GM18519 (cell line): ENCODE data around the gene ZNF534.
A peak's percentile ranks its signal among the peaks of the same experiment; 100 is the strongest.
"Not testable (repeated sequence)": the region's sequence is repeated elsewhere in the genome, so short reads cannot be mapped to it uniquely, and the experiment has no call there.

Experiments
- ATAC-seq: cut with Tn5 transposase; IDR thresholded peaks from one replicate; pipeline ENCODE4 v1.9.1; 2021; ENCODE audit warnings: mild to moderate bottlenecking, moderate library complexity; ENCODE audit not compliant: unreplicated experiment, low FRiP score

ZNF534 gene

DNA sequence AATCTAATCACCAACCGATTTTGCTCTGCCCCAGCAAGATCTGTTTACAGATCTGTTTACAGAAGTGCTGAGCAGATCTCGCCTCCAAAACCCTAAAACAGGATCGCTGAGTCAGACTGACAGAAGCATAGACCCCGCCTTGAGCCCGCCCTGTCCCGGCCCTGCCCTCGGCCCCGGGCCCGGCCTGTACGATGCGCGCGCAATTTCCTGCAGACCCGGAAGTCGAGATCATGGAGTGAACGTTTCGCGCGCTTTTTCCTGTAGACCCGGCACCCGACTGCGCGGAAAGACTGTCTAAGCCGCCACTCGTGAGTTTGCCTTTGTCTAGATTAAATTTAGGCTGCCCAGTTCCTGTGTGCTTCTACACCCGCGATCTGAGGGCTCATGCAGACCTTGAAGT is at the start of gene ZNF534:
Gene ZNF534 (plus strand): TSS at position 212 of the 400 bp plus-strand sequence. CDS start 2,327 bp downstream, outside the sequence.
- ATAC-seq = no peak

DNA sequence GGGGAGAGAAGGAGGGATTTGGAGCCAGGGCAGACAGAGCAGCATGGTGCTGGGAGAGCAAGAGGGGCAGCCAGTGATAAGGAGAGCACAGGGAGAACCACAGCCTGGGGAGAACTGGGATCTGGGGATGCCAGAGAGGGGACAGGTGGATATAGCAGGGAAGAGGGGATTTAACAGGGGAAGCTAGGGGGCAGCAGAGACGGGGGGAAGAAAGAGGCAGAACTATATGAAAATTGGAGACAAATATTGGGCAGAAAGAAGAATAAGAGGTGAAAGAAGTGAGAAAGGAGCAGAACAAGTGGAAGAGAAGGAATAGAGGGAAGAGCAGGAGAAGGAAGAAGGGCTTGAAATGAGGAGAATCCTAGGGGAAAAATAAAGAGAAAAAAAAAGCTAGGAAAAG is 37.8 kb upstream of the ZNF534 start:
- no peak for ATAC-seq

DNA sequence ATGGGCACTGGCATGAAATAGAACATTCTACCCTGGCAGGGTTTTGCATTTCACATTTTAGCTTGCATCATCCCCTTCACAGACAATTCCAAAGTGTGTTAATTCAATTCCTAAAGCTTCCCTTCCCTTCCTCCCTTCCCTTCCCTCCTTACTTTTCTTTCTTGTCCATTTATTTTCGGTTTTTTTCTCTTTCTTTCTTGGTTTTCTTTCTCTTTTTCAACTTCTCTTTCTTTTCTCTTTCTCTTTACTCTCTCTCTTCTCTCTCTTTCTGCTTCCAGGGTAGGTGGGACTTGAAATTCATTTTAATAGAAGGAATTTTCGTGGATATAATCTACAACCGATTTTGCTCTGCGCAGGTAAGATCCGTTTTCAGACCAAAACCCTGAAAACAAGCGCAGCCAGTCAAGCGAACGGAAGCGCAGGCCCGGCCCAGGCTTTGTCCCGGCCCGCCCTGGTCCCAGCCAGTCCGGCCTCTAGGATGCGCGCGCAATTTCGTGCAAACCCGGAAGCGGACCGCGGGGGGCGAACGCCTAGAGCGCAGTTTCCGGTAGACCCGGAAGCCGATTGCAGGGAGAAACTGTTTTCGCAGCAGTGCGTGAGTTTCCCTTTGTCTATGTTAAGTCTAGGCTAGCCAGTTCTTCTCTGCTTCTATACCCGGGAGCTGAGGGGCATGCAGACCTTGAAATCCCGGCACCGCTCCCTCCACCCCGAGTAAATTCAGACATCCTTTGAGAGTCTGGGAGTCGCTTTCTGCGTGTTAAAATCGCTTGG is 31.5 kb upstream of the ZNF534 start, which contains the start of gene ZNF528:
Gene ZNF528 (plus strand): TSS at position 540 of the 771 bp plus-strand sequence. CDS start 4,165 bp downstream, outside the sequence.
- peak; percentile 58 for ATAC-seq

DNA sequence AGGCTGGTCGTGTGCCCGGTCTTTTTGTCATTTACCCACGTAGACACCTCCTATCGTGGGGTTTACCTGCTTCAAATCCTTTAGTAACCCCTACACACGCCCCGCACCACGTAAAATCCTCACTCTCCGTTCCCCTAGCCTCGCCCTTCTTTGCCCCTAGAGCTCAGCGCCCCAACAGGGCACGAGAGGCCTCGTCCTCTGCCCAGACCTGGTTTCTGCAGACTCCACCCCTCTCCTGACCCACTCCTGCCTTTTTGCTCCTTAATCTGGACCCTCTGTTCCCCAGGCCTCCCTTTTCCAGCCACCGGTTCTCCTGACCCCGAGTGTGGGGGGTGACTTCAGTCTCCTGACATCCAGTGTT is 30.9 kb upstream of the ZNF534 start:
- ATAC-seq = no peak

DNA sequence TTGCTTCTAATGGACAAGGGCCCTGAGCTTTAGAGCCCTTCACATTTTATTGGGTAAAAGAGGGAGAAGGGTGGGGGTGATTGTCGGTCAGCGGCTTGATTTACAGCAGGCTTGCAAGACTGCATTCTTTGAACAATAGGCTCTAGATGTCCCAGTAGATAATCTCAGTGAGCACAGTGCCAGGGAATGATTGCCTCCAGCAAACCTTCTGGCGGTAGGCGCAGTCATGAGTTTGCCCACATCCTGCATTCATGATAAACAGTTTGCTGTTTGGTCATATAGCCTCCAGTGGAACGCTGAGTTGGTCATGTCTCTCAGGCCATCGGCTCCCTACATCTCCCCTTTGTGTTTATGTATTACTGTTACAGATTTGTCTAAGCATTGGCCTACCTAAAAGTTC is 18.7 kb upstream of the ZNF534 start:
- no peak for ATAC-seq

DNA sequence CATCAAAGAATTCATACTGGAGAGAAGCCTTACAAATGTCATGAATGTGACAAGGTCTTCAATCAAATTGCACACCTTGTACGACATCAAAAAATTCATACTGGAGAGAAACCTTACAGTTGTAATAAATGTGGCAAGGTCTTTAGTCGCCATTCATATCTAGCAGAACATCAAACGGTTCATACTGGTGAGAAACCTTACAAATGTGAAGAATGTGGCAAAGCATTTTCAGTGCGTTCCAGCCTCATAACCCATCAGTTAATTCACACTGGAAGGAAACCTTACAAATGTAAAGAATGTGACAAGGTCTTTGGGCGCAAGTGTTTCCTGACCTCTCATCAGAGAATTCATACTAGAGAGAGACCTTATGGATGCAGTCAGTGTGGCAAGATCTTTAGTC is 13.2 kb upstream of the ZNF534 start:
- no peak for ATAC-seq

DNA sequence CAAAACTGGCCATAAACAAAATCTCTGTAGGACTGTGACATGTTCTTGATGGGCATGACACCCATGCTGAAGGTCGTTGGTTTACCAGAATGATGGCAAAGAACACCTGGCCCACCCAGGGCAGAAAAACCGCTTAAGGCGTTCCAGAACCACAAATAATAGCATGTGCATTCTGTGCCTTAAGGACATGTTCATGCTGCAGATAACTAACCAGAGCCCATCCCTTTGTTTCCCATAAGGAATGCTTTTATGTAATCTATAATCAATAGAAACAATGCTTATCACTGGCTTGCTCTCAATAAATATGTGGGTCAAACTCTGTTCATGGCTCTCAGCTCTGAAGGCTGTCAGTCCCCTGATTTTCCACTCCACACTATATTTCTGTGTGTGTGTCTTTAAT is 13.2 kb downstream of the ZNF534 start:
- ATAC-seq = no peak

DNA sequence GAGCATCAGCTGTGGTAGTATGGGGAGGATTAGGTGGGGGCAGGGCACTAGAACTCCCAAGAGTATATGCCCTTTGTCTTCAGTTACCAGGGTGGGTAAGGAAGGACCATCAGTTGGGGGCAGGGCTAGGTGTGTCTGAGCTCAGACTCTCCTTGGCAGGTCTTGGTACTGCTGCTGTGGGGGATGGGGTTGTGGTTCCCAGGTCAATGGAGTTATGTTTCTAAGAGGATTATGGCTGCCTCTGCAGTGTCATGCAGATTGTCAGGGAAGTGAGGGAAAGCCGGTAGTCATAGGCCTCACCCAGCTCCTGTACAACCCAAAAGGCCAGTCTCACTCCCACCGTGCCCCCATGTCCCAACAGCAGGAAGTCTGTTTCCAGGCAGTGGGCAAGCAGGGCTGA is 15.6 kb downstream of the ZNF534 start:
- ATAC-seq = no peak

DNA sequence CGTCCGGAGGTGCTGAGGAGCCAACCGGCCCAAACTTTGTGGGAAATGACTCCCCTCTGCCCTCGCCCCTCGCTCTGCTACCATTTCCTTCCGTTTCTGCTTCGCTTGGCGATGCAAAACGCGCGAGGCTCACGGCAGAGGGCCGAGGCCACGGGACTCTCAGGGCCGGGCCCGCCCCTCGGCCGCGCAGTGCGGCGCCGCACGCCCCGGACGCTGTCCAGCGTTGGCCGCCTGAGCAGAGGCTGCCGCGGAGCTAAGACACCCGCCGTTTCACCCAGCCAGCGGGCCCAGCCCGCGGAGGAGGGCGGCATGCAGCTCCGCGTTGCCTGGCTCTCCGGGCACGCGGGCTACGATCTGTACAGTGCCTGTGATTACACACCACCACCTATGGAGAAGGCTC is 22.3 kb downstream of the ZNF534 start:
- no peak for ATAC-seq

DNA sequence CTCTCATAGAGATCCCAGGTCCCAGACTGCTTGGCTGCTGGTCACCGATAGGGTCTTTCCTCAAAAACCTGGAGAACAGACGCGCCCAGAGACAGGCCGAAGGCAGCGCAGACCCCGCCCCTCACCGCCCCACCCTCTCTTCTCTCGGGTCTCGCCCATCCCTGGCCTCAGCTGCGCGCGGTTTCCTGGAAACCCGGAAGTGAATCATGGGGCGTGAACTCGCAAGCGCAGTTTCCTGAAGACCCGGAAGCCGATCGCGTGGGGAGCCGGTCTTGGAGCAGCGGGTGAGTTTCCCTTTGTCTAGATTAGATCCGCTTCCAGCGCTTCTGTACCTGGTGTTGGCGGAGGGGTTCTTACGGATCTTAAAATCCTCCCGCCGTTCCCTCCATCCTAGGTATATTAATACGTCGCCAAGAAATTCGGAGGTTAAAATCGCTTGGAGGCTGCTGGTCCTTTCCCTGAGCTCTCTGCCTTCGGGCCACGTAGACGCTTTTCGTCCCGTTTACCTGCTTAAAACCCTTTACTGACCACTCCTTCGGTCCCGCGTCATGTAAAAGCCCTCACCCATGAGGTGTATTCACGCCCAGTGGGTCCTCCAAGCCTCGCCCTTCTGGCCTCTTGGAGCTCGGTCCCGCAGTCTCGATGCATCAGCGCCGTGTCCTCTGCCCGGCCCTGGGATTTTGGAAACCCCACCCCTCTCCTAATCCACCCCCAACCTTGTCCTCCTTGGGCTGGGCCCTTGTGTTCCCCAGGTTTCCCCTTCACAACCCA is 24.6 kb downstream of the ZNF534 start, which contains the start of gene ZNF578:
Gene ZNF578 (plus strand): TSS at position 230 of the 771 bp plus-strand sequence. CDS start 48,293 bp downstream, outside the sequence.
- no peak for ATAC-seq

DNA sequence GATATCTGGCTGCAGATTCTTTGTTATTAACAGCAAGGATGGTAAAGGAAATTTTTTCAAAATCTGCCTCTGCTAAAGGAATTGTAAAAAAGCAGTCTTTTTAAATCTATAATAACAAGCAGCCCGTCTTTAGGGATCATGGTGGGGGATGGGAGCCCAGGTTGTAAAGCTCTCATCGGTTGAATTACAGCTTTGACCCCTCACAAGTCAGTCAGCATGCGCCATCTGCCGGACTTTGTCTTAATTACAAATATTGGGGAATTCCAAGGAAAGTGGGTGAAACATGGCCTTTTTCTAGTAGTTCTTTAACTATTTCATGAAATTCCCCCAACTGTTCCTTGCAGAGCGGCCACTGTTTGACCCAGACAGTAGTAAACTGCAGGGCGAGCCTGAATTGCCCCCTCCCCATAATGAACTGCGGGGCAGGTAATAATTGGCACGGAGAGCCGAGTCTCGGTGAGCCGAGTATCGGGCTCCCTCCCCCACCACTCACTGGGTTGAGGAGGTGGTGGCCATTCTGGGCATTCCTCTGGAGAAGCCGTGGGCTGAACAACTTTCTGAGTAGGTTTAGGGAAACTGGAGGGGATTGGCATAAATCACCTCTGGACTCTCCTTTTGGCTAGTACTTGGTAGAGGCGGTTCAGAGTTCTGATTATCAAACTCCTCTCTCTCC is 36.0 kb downstream of the ZNF534 start:
- no peak for ATAC-seq

DNA sequence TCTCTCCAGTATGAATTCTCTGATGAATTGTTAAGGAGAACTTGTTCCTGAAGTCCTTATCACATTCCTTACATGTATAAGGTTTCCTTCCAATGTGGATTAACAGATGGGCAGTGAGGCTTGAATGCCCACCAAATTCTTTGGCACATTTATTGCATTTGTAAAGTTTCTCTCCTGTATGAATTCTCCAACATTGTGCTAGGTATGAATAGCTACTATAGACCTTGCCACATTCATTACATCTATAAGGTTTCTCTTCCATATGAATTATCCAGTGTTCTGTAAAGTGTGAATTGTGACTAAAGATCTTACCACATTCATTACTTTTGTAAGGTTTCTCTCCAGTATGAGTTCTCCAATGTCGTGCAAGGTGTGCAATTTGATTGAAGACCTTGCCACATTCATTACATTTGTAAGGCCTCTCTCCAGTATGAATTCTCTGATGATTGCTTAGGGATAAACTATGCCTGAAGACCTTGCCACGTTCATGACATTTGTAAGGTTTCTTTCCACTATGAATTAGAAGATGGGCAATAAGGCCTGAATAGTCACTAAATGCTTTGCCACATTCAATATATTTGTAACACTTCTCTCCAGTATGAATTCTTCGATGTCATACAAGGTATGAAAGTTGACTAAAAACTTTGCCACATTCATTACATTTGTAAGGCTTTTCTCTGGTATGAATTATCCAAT is 44.9 kb downstream of the ZNF534 start:
- ATAC-seq = no peak

DNA sequence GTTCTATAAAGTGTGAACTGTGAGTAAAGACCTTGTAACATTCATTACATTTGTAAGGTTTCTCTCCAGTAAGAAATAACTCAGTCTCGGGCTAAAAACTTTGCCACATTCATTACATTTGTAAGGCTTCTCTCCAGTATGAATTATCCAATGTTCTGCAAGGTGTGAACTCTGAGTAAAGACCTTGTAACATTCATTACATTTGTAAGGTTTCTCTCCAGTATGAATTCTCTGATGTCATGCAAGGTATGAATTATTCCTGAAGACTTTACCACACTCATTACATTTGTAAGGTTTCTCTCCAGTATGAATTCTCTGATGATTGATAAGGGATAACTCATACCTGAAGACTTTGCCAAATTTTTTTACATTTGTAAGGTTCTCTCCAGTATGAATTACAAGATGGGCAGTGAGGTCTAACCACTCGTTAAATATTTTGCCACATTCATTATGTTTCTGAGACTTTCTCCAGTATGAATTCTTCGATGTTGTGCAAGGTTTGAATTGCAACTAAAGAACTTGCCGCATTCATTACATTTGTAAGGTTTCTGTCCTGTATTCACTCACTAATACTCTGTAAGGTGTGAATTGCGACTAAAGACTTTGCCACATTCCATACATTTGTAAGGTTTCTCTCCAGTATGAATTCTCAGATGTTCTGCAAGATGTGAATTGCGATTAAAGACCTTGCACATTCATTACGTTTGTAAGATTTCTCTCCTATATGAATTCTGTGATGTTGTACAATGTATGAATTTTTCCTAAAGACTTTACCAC is 45.6 kb downstream of the ZNF534 start:
- no peak for ATAC-seq

DNA sequence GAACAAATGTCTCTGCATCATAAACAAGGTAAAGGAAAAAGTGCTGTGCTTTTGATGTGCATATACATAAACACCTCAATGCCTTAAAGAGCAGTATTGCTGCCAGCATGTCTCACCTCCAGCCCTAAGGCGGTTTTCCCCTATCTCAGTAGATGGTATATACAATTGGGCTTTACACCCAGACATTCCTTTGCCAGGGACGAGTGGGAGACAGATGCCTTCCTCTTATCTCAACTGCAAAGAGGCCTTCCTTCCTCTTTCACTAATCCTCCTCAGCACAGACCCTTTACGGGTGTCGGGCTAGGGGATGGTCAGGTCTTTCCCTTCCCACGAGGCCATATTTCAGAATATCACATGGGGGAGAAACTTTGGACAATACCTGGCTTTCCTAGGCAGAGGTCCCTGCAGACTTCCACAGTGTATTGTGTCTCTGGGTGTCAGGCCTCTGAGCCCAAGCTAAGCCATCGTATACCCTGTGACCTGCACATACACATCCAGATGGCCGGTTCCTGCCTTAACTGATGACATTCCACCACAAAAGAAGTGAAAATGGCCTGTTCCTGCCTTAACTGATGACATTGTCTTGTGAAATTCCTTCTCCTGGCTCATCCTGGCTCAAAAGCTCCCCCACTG is 55.3 kb downstream of the ZNF534 start:
- ATAC-seq = not testable (repeated sequence)

DNA sequence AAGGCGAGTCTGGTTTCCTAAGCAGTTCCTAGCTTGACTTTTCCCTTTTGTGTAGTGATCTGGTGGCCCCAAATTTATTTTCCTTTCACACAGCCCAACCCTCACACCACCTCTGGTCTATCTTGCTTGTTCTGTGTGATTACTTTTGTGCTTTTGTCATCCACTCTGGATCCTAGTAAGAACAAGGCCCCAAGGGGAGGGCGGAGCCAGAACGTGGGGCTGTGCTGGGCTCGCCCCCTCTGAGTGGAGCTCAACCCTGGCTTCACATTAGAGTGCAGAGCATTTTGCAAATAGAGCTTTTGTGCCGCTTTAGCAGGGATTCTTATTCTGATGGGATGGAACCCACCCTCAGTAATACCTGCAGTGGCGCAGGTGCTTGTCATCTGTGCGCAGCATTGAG is 56.1 kb downstream of the ZNF534 start:
- not testable (repeated sequence) for ATAC-seq

DNA sequence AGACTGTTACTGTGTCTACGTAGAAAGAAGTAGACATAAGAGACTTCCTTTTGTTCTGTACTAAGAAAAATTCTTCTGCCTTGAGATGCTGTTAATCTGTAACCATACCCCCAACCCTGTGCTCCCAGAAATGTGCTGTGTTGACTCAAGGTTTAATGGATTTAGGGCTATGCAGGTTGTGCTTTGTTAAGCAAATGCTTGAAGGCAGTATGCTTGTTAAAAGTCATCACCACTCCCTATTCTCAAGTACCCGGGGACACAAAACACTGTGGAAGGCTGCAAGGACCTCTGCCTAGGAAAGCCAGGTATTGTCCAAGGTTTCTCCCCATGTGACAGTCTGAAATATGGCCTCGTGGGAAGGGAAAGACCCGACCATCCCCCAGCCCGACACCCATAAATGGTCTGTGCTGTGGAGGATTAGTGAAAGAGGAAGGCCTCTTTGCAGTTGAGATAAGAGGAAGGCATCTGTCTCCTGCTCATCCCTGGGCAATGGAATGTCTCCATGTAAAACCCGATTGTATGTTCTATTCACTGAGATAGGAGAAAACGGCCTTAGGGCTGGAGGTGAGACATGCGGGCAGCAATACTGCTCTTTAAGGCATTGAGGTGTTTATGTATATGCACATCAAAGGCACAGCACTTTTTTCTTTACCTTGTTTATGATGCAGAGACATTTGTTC is 56.8 kb downstream of the ZNF534 start:
- not testable (repeated sequence) for ATAC-seq

DNA sequence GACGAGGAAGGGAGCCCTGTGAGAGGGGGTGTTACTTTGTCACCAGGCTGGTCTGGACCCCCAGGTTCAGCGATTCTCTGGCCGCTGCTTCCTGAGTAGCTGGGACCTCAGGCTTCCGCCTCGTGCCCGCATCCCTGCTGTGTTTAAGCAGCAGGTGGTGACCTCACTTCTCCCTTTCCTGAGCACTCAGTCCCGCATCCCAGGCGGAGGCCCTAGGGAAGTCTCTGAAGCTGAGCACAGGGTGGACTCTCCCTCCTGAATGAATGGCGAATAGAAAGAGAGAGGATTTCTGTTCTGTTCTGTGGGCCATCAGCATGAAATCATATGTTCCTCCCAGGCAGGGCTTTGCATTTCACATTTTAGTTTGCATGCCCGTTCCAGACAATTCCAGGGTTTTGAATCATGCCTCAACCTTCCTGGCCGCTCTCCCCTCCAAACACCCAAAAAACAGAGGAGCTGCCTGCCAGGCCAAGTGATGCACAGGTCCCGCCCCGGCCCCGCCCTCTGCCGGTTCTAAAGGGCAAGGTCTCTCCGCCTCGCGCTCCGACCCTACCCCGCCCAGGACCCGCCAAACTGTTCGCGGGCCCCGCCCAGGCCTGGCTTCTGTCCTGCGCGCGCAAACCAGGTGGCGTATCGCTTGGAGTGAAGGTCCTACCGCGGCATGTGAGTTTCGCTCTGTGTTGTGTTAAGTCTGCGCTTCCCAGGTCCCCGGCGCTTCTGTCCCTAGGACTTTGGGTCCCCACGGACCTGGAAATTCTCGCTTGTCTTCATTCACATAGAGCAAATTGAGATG is 63.4 kb downstream of the ZNF534 start:
- no peak for ATAC-seq

DNA sequence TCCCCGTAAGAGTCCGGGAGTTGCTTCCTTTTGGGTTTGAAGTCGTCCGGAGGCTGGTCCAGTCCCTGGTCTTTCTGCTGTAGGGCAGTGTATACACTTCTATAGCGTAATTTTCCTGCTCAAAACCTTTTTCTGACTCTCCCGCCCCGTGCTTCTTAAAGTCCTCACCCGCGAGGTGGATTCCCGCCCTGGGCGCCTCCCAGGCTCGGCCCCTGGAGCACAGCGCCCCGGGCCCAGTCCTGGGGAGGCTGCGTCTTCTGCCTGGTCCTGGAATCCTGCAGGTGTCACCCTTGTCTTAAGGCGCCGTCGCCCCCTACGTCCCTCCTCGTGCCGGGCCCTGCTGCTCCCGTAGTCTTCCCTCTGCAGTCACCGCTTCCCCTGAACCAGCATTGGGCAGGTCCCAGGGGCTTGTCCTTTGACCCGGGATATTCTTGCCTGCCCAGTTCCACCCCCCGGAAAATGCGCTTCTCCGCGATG is 64.1 kb downstream of the ZNF534 start:
- no peak for ATAC-seq
